Type B pancreatic cell (in vitro differentiated cells): ENCODE results near the gene JADE1. TPM values are rescaled to one million over a fixed set of nuclear protein-coding genes. Genes with fewer than 3 reads are reported as not detected.

Source experiments
- DNase-seq: peaks from one replicate; pipeline ENCODE4 v3.0.0; 2021; ENCODE audit warnings: mixed read lengths; ENCODE audit not compliant: unreplicated experiment; ENCODE audit errors: extremely low spot score
- H3K27ac Mint-ChIP-seq: 2 replicates; pipeline ENCODE4 v1.8.0; 2021; ENCODE audit warnings: mild to moderate bottlenecking, mixed read lengths
- H3K27me3 Mint-ChIP-seq: 2 replicates; pipeline ENCODE4 v1.8.0; 2021; ENCODE audit warnings: mixed read lengths
- H3K36me3 Mint-ChIP-seq: 2 replicates; pipeline ENCODE4 v1.8.0; 2021; ENCODE audit warnings: mixed read lengths
- H3K4me1 Mint-ChIP-seq: one replicate; pipeline ENCODE4 v1.8.0; 2021; ENCODE audit warnings: mixed read lengths; ENCODE audit not compliant: unreplicated experiment
- H3K4me3 Mint-ChIP-seq: 2 replicates; pipeline ENCODE4 v1.8.0; 2021; ENCODE audit warnings: mild to moderate bottlenecking, mixed read lengths
- H3K9me3 Mint-ChIP-seq: 2 replicates; pipeline ENCODE4 v1.8.0; 2021; ENCODE audit warnings: mixed read lengths
- CTCF ChIP-seq: fragments of 200-600 bp; sonication (generic); conservative IDR thresholded peaks from 2 replicates; pipeline ENCODE4 v1.5.0; 2021; ENCODE audit warnings: antibody characterized with exemption, mild to moderate bottlenecking
- total RNA-seq: library from RNA; stranded (reverse); gene quantifications from 2 replicates; pipeline ENCODE4 v1.2.1, GENCODE V29; 2021; ENCODE audit warnings: low replicate concordance

The JADE1 gene
- total RNA-seq, 1 donor from 2014 or later: 27.0 TPM

- no peak for DNase-seq
- Mint-ChIP-seq H3K4me1 (no peaks in the 10 kb centered on the region), H3K27me3 (no peaks in the 10 kb centered on the region), H3K36me3 (no peaks in the 10 kb centered on the region), H3K27ac (no peak overlapping the region), H3K4me3 (no peak overlapping the region), H3K9me3 (no peaks in the 10 kb centered on the region)
- TF ChIP-seq CTCF: no peak
These were observed 69.8 kb downstream of the JADE1 start for GRCh38 chr4:128879283-128879682.

GRCh38 chr4:128879971-128880370 is 70.5 kb downstream of the JADE1 start:
- no peaks in the 10 kb centered on the region for H3K4me1 Mint-ChIP-seq
- TF ChIP-seq CTCF: no peak
- H3K9me3 Mint-ChIP-seq: no peaks in the 10 kb centered on the region
- no peaks in the 10 kb centered on the region for H3K36me3 Mint-ChIP-seq
- no peak overlapping the region for H3K4me3 Mint-ChIP-seq
- no peak for DNase-seq
- no peak overlapping the region for H3K27ac Mint-ChIP-seq
- no peaks in the 10 kb centered on the region for H3K27me3 Mint-ChIP-seq

GRCh38 chr4:128880662-128881061 is 71.2 kb downstream of the JADE1 start:
- Mint-ChIP-seq H3K9me3 (no peaks in the 10 kb centered on the region), H3K4me1 (no peaks in the 10 kb centered on the region), H3K27ac (no peak overlapping the region), H3K4me3 (no peak overlapping the region), H3K27me3 (no peaks in the 10 kb centered on the region), H3K36me3 (no peaks in the 10 kb centered on the region)
- no peak for DNase-seq
- no peak for TF ChIP-seq CTCF

- Mint-ChIP-seq H3K4me3 (no peak overlapping the region), H3K27ac (no peak overlapping the region), H3K36me3 (peaks cover 6% of the 10 kb centered on the region), H3K9me3 (no peaks in the 10 kb centered on the region), H3K27me3 (no peaks in the 10 kb centered on the region), H3K4me1 (no peaks in the 10 kb centered on the region)
- DNase-seq: no peak
- no peak for TF ChIP-seq CTCF
These were observed 95.3 kb downstream of the JADE1 start for GRCh38 chr4:128904821-128905220.

GRCh38 chr4:128906581-128906980 is 97.1 kb downstream of the JADE1 start:
- peaks cover 6% of the 10 kb centered on the region for H3K36me3 Mint-ChIP-seq
- no peak for TF ChIP-seq CTCF
- no peaks in the 10 kb centered on the region for H3K4me1 Mint-ChIP-seq
- no peak for DNase-seq
- no peaks in the 10 kb centered on the region for H3K27me3 Mint-ChIP-seq
- no peaks in the 10 kb centered on the region for H3K9me3 Mint-ChIP-seq
- no peak overlapping the region for H3K4me3 Mint-ChIP-seq
- H3K27ac Mint-ChIP-seq: no peak overlapping the region

- no peak for TF ChIP-seq CTCF
- no peak overlapping the region for H3K27ac Mint-ChIP-seq
- no peaks in the 10 kb centered on the region for H3K9me3 Mint-ChIP-seq
- no peak overlapping the region for H3K4me3 Mint-ChIP-seq
- H3K27me3 Mint-ChIP-seq: no peaks in the 10 kb centered on the region
- peaks cover 6% of the 10 kb centered on the region for H3K36me3 Mint-ChIP-seq
- no peak for DNase-seq
- no peaks in the 10 kb centered on the region for H3K4me1 Mint-ChIP-seq
These were observed 98.5 kb downstream of the JADE1 start for GRCh38 chr4:128907981-128908380.
